HG02610 (cell line): ENCODE data around the gene PFN3.
"Not testable (repeated sequence)": the region's sequence is repeated elsewhere in the genome, so short reads cannot be mapped to it uniquely, and the experiment has no call there.

Experiments used
- ATAC-seq: cut with Tn5 transposase; IDR thresholded peaks from one replicate; pipeline ENCODE4 v1.9.1; 2021; ENCODE audit warnings: mild to moderate bottlenecking, moderate library complexity; ENCODE audit not compliant: unreplicated experiment

The PFN3 gene

GRCh38 chr5:177375516-177375915 is 24.9 kb downstream of the PFN3 start:
- not testable (repeated sequence) for ATAC-seq

- no peak for ATAC-seq
Measured at GRCh38 chr5:177374211-177374610, 26.2 kb downstream of the PFN3 start.

- ATAC-seq: no peak
Measured at GRCh38 chr5:177373806-177374205, 26.7 kb downstream of the PFN3 start.

- ATAC-seq: no peak
Measured at GRCh38 chr5:177372910-177373309, 27.6 kb downstream of the PFN3 start.

GRCh38 chr5:177372034-177372896 is 28.2 kb downstream of the PFN3 start:
- ATAC-seq: no peak

GRCh38 chr5:177371120-177372033 is 29.1 kb downstream of the PFN3 start:
- no peak for ATAC-seq

- ATAC-seq: no peak
Measured at GRCh38 chr5:177370488-177371119, 29.9 kb downstream of the PFN3 start.

GRCh38 chr5:177369645-177370440 is 30.6 kb downstream of the PFN3 start:
- ATAC-seq: no peak

GRCh38 chr5:177368869-177369644 is 31.4 kb downstream of the PFN3 start:
- no peak for ATAC-seq

GRCh38 chr5:177367981-177368868 is 32.2 kb downstream of the PFN3 start:
- no peak for ATAC-seq

GRCh38 chr5:177367323-177367848 is 33.1 kb downstream of the PFN3 start:
- no peak for ATAC-seq

- no peak for ATAC-seq
Measured at GRCh38 chr5:177366528-177367322, 33.7 kb downstream of the PFN3 start.

GRCh38 chr5:177365845-177366527 is 34.5 kb downstream of the PFN3 start:
- no peak for ATAC-seq

- ATAC-seq: peak; percentile 47
Measured at GRCh38 chr5:177364159-177364962, 36.1 kb downstream of the PFN3 start.

- ATAC-seq: no peak
Measured at GRCh38 chr5:177363565-177363964, 36.9 kb downstream of the PFN3 start.
